ENCODE measurements around the gene UCHL1. TPM values are rescaled to one million over a fixed set of nuclear protein-coding genes. Genes with fewer than 3 reads are reported as not detected.
"Not testable (repeated sequence)": the region's sequence is repeated elsewhere in the genome, so short reads cannot be mapped to it uniquely, and the experiment has no call there.

Gene UCHL1
- total and polyA plus RNA-seq, 2 experiments from 2014 or later: 111 to 158 TPM

DNA sequence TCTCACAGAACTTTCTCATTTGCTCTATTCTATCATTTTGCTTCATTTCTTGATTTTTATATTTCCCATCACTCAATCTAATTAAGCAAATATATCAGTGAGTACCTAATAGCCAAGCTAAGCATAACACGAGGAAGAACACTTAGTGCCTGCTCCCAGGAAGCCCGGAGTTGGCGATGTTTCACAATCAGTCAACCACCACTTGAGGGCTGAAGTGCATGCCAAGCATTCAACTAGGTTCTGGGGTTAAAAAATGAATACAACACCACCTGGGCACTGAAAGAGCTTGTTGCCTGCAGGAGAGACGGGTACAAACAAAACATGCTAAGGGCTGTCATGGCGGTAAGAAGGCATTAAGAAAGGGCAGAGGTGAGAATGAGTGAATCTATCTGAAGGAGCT, 47.5 kb downstream of the UCHL1 start:
- H3K27me3 ChIP-seq: no peaks in the 10 kb centered on the region
- H3K9me2 ChIP-seq (replicated peaks; ENCODE audit: insufficient read depth): no peaks in the 10 kb centered on the region
- no peaks in the 10 kb centered on the region for H4K20me1 ChIP-seq (ENCODE audit: insufficient read depth, poor library complexity, severe bottlenecking)
- no peak for DNase-seq (ENCODE audit: low spot score)
- H3K4me2 ChIP-seq: no peak overlapping the region
- H3K9me3 ChIP-seq (ENCODE audit: low read depth): no peaks in the 10 kb centered on the region
- no peaks in the 10 kb centered on the region for H3K4me1 ChIP-seq (ENCODE audit: insufficient read depth)
- H3K4me3 ChIP-seq: no peak overlapping the region
- no peak overlapping the region for H3K27ac ChIP-seq
- H2AFZ ChIP-seq: no peak overlapping the region
- no peaks in the 10 kb centered on the region for H3K79me2 ChIP-seq
- TF ChIP-seq EZH2phosphoT487 (IDR thresholded peaks at IDR 0.05; ENCODE audit: low read depth, severe bottlenecking, unreplicated experiment) (no peak), EZH2 (IDR thresholded peaks at IDR 0.05; ENCODE audit: borderline replicate concordance) (no peak)
- TF ChIP-seq, protein P1, sequence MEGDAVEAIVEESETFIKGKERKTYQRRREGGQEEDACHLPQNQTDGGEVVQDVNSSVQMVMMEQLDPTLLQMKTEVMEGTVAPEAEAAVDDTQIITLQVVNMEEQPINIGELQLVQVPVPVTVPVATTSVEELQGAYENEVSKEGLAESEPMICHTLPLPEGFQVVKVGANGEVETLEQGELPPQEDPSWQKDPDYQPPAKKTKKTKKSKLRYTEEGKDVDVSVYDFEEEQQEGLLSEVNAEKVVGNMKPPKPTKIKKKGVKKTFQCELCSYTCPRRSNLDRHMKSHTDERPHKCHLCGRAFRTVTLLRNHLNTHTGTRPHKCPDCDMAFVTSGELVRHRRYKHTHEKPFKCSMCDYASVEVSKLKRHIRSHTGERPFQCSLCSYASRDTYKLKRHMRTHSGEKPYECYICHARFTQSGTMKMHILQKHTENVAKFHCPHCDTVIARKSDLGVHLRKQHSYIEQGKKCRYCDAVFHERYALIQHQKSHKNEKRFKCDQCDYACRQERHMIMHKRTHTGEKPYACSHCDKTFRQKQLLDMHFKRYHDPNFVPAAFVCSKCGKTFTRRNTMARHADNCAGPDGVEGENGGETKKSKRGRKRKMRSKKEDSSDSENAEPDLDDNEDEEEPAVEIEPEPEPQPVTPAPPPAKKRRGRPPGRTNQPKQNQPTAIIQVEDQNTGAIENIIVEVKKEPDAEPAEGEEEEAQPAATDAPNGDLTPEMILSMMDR (IDR thresholded peaks at IDR 0.05; ENCODE audit: poor library complexity): no peak
- no peaks in the 10 kb centered on the region for H3K36me3 ChIP-seq (replicated peaks; ENCODE audit: insufficient read depth, low read depth)
- WGBS (ENCODE audit: low lambda C conversion rate, missing lambda C conversion rate): 95% methylated on average over 5 of the region's 5 CpGs

DNA sequence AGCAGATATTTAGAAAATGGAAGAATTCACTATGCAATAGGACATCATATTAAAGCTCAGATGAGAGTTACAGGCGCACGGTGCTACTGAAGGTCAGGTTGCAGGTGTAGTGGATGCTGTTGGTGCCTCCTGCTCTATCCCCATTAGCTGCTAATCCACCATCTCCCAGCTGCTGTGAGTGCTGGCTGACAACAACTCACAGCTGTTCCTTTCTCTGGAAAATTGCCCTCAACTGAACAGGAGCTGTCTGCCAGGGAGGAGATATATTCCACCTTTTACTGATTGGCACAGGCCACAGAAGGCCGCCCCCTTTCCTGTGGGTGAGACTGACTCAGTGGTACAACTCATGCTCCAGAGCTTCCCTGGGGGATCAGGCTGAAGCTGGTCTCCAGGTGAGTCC, 48.7 kb downstream of the UCHL1 start:
- no peaks in the 10 kb centered on the region for H3K9me2 ChIP-seq (replicated peaks; ENCODE audit: insufficient read depth)
- DNase-seq (ENCODE audit: low spot score): no peak
- no peaks in the 10 kb centered on the region for H3K9me3 ChIP-seq (ENCODE audit: low read depth)

DNA sequence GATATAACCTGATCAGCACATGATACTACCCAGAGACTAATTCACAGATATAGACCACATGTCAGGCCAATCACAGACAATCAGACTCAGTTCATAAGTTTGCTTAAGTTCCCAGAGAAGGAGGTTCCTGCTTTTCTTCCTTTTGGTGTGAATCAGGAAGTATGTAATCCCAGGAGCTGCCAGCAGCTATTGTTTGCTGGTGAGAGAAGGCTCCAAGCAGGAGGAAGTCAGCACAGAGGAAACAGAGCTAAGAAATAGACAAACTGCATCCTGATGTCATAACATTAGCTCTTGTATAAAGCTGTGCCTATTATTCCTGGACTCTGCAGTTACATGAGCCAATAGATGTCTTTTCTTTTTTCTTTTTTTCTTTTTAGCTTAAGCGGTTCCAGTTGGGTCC, 50.9 kb downstream of the UCHL1 start:
- Histone ChIP-seq H2AFZ (no peak overlapping the region), H3K4me1 (ENCODE audit: insufficient read depth) (no peaks in the 10 kb centered on the region), H3K4me3 (no peak overlapping the region), H3K79me2 (no peaks in the 10 kb centered on the region), H3K27ac (no peak overlapping the region), H3K27me3 (no peaks in the 10 kb centered on the region), H3K9me3 (ENCODE audit: low read depth) (no peaks in the 10 kb centered on the region), H3K36me3 (replicated peaks; ENCODE audit: insufficient read depth, low read depth) (no peaks in the 10 kb centered on the region), H3K4me2 (no peak overlapping the region), H3K9me2 (replicated peaks; ENCODE audit: insufficient read depth) (no peaks in the 10 kb centered on the region), H4K20me1 (ENCODE audit: insufficient read depth, poor library complexity, severe bottlenecking) (no peaks in the 10 kb centered on the region)
- no peak for DNase-seq (ENCODE audit: low spot score)
- TF ChIP-seq EZH2 (IDR thresholded peaks at IDR 0.05; ENCODE audit: borderline replicate concordance): no peak
- no peak for TF ChIP-seq EZH2phosphoT487 (IDR thresholded peaks at IDR 0.05; ENCODE audit: low read depth, severe bottlenecking, unreplicated experiment)
- TF ChIP-seq, protein P1 (IDR thresholded peaks at IDR 0.05; ENCODE audit: poor library complexity): no peak
- WGBS (ENCODE audit: low lambda C conversion rate, missing lambda C conversion rate): 87% methylated on average over 1 of the region's 1 CpG

More for the DNA sequence above, 48.7 kb downstream of the UCHL1 start:
- Histone ChIP-seq H3K79me2 (no peaks in the 10 kb centered on the region), H3K4me3 (no peak overlapping the region), H3K27me3 (no peaks in the 10 kb centered on the region), H3K27ac (no peak overlapping the region), H2AFZ (no peak overlapping the region), H4K20me1 (ENCODE audit: insufficient read depth, poor library complexity, severe bottlenecking) (no peaks in the 10 kb centered on the region), H3K36me3 (replicated peaks; ENCODE audit: insufficient read depth, low read depth) (no peaks in the 10 kb centered on the region), H3K4me2 (no peak overlapping the region), H3K4me1 (ENCODE audit: insufficient read depth) (no peaks in the 10 kb centered on the region)
- 91% methylated on average over 3 of the region's 3 CpGs for whole genome bisulfite sequencing (ENCODE audit: low lambda C conversion rate, missing lambda C conversion rate)
- no peak for TF ChIP-seq EZH2phosphoT487 (IDR thresholded peaks at IDR 0.05; ENCODE audit: low read depth, severe bottlenecking, unreplicated experiment)
- TF ChIP-seq, protein P1 (IDR thresholded peaks at IDR 0.05; ENCODE audit: poor library complexity): no peak
- TF ChIP-seq EZH2 (IDR thresholded peaks at IDR 0.05; ENCODE audit: borderline replicate concordance): no peak

DNA sequence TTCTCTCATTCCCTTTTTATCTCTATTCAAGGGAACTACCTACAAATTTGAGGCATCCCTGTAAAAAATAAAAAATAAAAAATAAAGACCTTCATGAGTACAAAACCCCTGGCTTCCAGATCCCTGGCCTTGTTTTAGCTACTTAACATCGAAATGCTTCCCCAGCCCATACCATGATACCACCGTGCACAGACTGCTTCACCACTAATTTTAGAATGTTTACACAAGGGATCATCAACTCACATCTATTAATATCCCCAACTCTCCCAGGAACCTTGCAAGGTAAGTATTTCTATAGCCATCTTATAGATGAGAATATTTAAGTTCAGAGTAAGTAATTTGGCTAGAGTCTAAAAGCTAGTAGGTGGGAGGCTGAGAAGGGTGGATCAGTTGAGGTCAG, 51.7 kb downstream of the UCHL1 start:
- H3K27me3 ChIP-seq: no peaks in the 10 kb centered on the region
- no peaks in the 10 kb centered on the region for H4K20me1 ChIP-seq (ENCODE audit: insufficient read depth, poor library complexity, severe bottlenecking)
- no peak overlapping the region for H3K27ac ChIP-seq
- no peaks in the 10 kb centered on the region for H3K9me2 ChIP-seq (replicated peaks; ENCODE audit: insufficient read depth)
- no peak overlapping the region for H2AFZ ChIP-seq
- DNase-seq (ENCODE audit: low spot score): no peak
- TF ChIP-seq EZH2phosphoT487 (IDR thresholded peaks at IDR 0.05; ENCODE audit: low read depth, severe bottlenecking, unreplicated experiment): no peak
- TF ChIP-seq, protein P1 (IDR thresholded peaks at IDR 0.05; ENCODE audit: poor library complexity): no peak
- TF ChIP-seq EZH2 (IDR thresholded peaks at IDR 0.05; ENCODE audit: borderline replicate concordance): no peak
- H3K4me2 ChIP-seq: no peak overlapping the region
- H3K9me3 ChIP-seq (ENCODE audit: low read depth): no peaks in the 10 kb centered on the region
- H3K36me3 ChIP-seq (replicated peaks; ENCODE audit: insufficient read depth, low read depth): no peaks in the 10 kb centered on the region
- no peaks in the 10 kb centered on the region for H3K4me1 ChIP-seq (ENCODE audit: insufficient read depth)
- no peaks in the 10 kb centered on the region for H3K79me2 ChIP-seq
- H3K4me3 ChIP-seq: no peak overlapping the region
- WGBS (ENCODE audit: low lambda C conversion rate, missing lambda C conversion rate): 72% methylated on average over 2 of the region's 2 CpGs

- 97% methylated on average over 14 of the region's 14 CpGs for WGBS (ENCODE audit: low lambda C conversion rate, missing lambda C conversion rate)
- H3K27me3 ChIP-seq; H3K4me1 ChIP-seq (ENCODE audit: insufficient read depth); H4K20me1 ChIP-seq (ENCODE audit: insufficient read depth, poor library complexity, severe bottlenecking); H3K36me3 ChIP-seq (replicated peaks; ENCODE audit: insufficient read depth, low read depth); H3K79me2 ChIP-seq; H2AFZ ChIP-seq; H3K9me2 ChIP-seq (replicated peaks; ENCODE audit: insufficient read depth); H3K9me3 ChIP-seq (ENCODE audit: low read depth); H3K27ac ChIP-seq; DNase-seq (ENCODE audit: low spot score); H3K4me2 ChIP-seq; H3K4me3 ChIP-seq: not testable (repeated sequence)
Measured at GRCh38 chr4:41315426-41315825, 58.7 kb downstream of the UCHL1 start.

All from hepatocyte (in vitro differentiated cells).